Germinal center (tissue), 1 donor: Measurements from ENCODE around the gene BLNK.
A peak's percentile ranks its signal among the peaks of the same experiment; 100 is the strongest.

Experiments used
- DNase-seq: peaks from one replicate; pipeline ENCODE4 v3.0.0; 2012; ENCODE audit warnings: mixed read lengths, low spot score

Gene BLNK

GRCh38 chr10:96288151-96288621, 16.8 kb upstream of the BLNK start:
- peak; percentile 59 for DNase-seq

- DNase-seq: peak; percentile 43
Measured at GRCh38 chr10:96287392-96288105, 16.2 kb upstream of the BLNK start.

GRCh38 chr10:96285331-96285752, 14.0 kb upstream of the BLNK start:
- DNase-seq: no peak

- no peak for DNase-seq
Measured at GRCh38 chr10:96283756-96284155, 12.4 kb upstream of the BLNK start.

GRCh38 chr10:96283351-96283750, 12.0 kb upstream of the BLNK start:
- DNase-seq: no peak

GRCh38 chr10:96281444-96282029, 10.2 kb upstream of the BLNK start:
- DNase-seq: no peak

GRCh38 chr10:96280859-96281258, 9.5 kb upstream of the BLNK start:
- DNase-seq: no peak

GRCh38 chr10:96279191-96279641, 7.8 kb upstream of the BLNK start:
- no peak for DNase-seq

GRCh38 chr10:96276831-96277230, 5.5 kb upstream of the BLNK start:
- no peak for DNase-seq

- DNase-seq: no peak
Measured at GRCh38 chr10:96276426-96276825, 5.1 kb upstream of the BLNK start.

- no peak for DNase-seq
Measured at GRCh38 chr10:96275685-96276418, 4.5 kb upstream of the BLNK start.

- DNase-seq: no peak
Measured at GRCh38 chr10:96272316-96273280, 1.2 kb upstream of the BLNK start.

- no peak for DNase-seq
Measured at GRCh38 chr10:96270571-96270970, 798 bp downstream of the BLNK start.

- DNase-seq: no peak
Measured at GRCh38 chr10:96269438-96270300, 1.7 kb downstream of the BLNK start.

GRCh38 chr10:96268341-96268909, 2.9 kb downstream of the BLNK start:
- no peak for DNase-seq

- no peak for DNase-seq
Measured at GRCh38 chr10:96267234-96267705, 4.1 kb downstream of the BLNK start.

- no peak for DNase-seq
Measured at GRCh38 chr10:96266118-96266770, 5.1 kb downstream of the BLNK start.

- DNase-seq: no peak
Measured at GRCh38 chr10:96264938-96265337, 6.4 kb downstream of the BLNK start.

- DNase-seq: no peak
Measured at GRCh38 chr10:96263669-96264068, 7.7 kb downstream of the BLNK start.

- no peak for DNase-seq
Measured at GRCh38 chr10:96263176-96263575, 8.2 kb downstream of the BLNK start.
